ENCODE measurements around the gene ADGRV1. TPM values are rescaled to one million over a fixed set of nuclear protein-coding genes. Genes with fewer than 3 reads are reported as not detected.

Gene ADGRV1
- total and polyA plus RNA-seq, 12 donors, result 0.03 to 1.4 (median 0.44) TPM; not detected in 6

GRCh38 chr5:90866915-90867731 is 308.5 kb downstream of the ADGRV1 start:
- Histone ChIP-seq H3K27me3 (no peaks in the 10 kb centered on the region), H3K36me3 (no peaks in the 10 kb centered on the region), H3K9me3 (no peaks in the 10 kb centered on the region), H3K4me1 (peaks cover 0 to 27% (median 11%) of the 10 kb centered on the region in 9 donors), H3K27ac (no peak overlapping the region), H3K4me3 (no peak overlapping the region)
- ATAC-seq (peak in 3 of 8 donors; percentile 18 to 41 (median 35)), DNase-seq (no peak)
- 77 to 80% methylated on average over 5 of the region's 5 CpGs for WGBS, 2 donors
- no peak for TF ChIP-seq CTCF (IDR thresholded peaks at IDR 0.05)
- intact Hi-C loops (cut with DNase I), result loop anchor here in 9 of 10 donors (1.0 to 10.0 kb wide), 14 partner anchors 65 to 558 kb away; partner anchors contain the start of gene ARRDC3 (in 2 of the 9)

GRCh38 chr5:90868799-90869198 is 310.2 kb downstream of the ADGRV1 start:
- DNase-seq (no peak), ATAC-seq (no peak)
- Histone ChIP-seq H3K36me3 (no peaks in the 10 kb centered on the region), H3K4me1 (peaks cover 0 to 36% (median 11%) of the 10 kb centered on the region in 9 donors), H3K9me3 (no peaks in the 10 kb centered on the region), H3K4me3 (no peak overlapping the region), H3K27ac (no peak overlapping the region), H3K27me3 (no peaks in the 10 kb centered on the region)
- TF ChIP-seq CTCF (IDR thresholded peaks at IDR 0.05), result no peak
- WGBS, 2 donors, result 95 to 96% methylated on average over 4 of the region's 4 CpGs
- intact Hi-C loops (cut with DNase I), result loop anchor here in 8 of 10 donors (5.0 to 10.0 kb wide), 11 partner anchors 64 to 556 kb away; partner anchors contain the start of gene ARRDC3 (in 2 of the 8)

- peak overlapping the region in 1 of 10 donors; percentile 57 for H3K27ac ChIP-seq
- DNase-seq, result no peak
- intact Hi-C loops (cut with DNase I), result loop anchor here in 2 of 10 donors (10.0 kb wide), 2 partner anchors 513 to 543 kb away; partner anchors contain the start of gene ARRDC3 (in 1 of the 2)
- H3K4me3 ChIP-seq, result no peak overlapping the region
- no peaks in the 10 kb centered on the region for H3K36me3 ChIP-seq
- no peaks in the 10 kb centered on the region for H3K27me3 ChIP-seq
- H3K9me3 ChIP-seq, result no peaks in the 10 kb centered on the region
- 83 to 89% methylated on average over 3 of the region's 3 CpGs for WGBS, 2 donors
- peaks cover 0 to 34% (median 11%) of the 10 kb centered on the region in 9 donors for H3K4me1 ChIP-seq
- ATAC-seq, result peak in 5 of 8 donors; percentile 16 to 65 (median 50)
- no peak for TF ChIP-seq CTCF (IDR thresholded peaks at IDR 0.05)
Measured at GRCh38 chr5:90871391-90871991, 312.9 kb downstream of the ADGRV1 start.

- Histone ChIP-seq H3K4me3 (no peak overlapping the region), H3K36me3 (no peaks in the 10 kb centered on the region), H3K4me1 (peaks cover 0 to 36% (median 10%) of the 10 kb centered on the region in 9 donors), H3K27ac (no peak overlapping the region), H3K9me3 (no peaks in the 10 kb centered on the region), H3K27me3 (no peaks in the 10 kb centered on the region)
- DNase-seq (no peak), ATAC-seq (peak in 1 of 8 donors; percentile 87)
- TF ChIP-seq CTCF (IDR thresholded peaks at IDR 0.05), result no peak
- intact Hi-C loops (cut with DNase I), result loop anchor here in 2 of 10 donors (10.0 kb wide), 2 partner anchors 512 to 542 kb away; partner anchors contain the start of gene ARRDC3 (in 1 of the 2)
- WGBS, 2 donors, result 63 to 82% methylated on average over 3 of the region's 3 CpGs
Measured at GRCh38 chr5:90873033-90873517, 314.5 kb downstream of the ADGRV1 start.

Measured in heart right ventricle (tissue), 16 donors.